ENCODE data around the gene COX7C.

GRCh38 chr5:86617756-86618576, at the start of gene COX7C:
- TF ChIP-seq CTCF (IDR thresholded peaks at IDR 0.05) = no peak
- no peak for TF ChIP-seq EP300 (IDR thresholded peaks at IDR 0.05)
- peak; percentile 89 to 96 (median 92) for TF ChIP-seq POLR2AphosphoS5 (IDR thresholded peaks at IDR 0.05)

All from stomach (tissue), 4 donors.